ENCODE data around the gene REEP2.
"Not testable (repeated sequence)": the region's sequence is repeated elsewhere in the genome, so short reads cannot be mapped to it uniquely, and the experiment has no call there.

REEP2 gene, protein sequence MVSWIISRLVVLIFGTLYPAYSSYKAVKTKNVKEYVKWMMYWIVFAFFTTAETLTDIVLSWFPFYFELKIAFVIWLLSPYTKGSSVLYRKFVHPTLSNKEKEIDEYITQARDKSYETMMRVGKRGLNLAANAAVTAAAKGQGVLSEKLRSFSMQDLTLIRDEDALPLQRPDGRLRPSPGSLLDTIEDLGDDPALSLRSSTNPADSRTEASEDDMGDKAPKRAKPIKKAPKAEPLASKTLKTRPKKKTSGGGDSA

DNA sequence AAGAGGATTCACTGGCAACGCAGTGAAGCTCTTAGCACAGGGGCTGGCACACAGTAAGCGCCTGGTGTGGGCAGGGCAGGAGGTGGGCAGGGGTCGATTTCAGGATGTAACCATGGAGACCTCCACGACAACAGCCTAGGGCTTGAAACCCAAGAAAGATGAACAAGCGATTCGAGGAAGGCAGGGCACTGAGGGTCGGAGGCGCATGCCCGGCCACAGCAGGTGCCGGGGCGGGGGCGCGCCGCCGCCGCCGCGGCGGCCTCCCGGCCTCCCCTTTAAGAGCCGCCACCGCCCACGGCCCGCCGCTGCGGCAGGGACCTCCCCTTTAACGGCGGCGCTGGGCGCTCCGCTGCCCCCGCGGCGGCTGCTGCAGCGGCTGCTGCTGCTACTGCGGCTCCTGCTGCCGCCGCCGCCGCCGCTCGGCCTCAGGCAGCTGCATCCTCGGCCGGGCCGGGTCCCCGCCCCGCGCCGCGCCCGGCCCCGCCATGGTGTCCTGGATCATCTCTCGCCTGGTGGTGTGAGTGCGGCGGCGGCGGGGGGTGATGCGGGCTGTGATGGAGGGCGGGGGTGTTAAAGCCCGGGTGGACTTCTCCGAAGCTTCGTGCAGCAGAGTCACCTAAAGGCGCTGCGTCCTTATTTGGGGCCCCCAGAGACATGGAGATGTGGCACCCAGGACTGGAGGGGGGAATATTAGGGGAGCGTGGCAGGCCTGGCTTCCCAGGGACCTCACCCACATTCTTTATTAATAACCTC is at the start of gene REEP2:
Gene REEP2, plus strand, starts transcription at position 334 of the 753 bp plus-strand sequence. Its CDS starts 152 bp downstream, at position 486.
- peak in 1 of 2 donors; percentile 43 for DNase-seq (ENCODE audit: low read depth in 2 of 2)

DNA sequence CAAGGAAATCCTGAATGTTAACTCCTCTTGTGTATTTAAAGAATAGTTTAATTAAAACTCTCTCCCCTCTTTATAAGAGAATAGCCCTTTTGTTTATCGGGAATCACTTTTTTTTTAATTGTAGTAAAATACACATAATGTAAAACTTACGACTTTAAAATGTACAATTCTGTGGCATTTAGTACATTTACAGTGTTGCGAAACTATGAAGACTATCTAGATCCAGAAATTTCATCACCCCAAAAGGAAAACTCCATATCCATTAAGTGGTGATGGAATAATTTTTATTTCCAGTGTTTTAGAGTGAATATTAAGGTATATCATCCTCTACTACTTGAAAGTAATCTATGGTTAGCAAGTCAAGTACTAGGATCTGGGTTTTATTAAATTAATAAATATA is 49.5 kb upstream of the REEP2 start:
- DNase-seq (ENCODE audit: low read depth in 2 of 2), result no peak

DNA sequence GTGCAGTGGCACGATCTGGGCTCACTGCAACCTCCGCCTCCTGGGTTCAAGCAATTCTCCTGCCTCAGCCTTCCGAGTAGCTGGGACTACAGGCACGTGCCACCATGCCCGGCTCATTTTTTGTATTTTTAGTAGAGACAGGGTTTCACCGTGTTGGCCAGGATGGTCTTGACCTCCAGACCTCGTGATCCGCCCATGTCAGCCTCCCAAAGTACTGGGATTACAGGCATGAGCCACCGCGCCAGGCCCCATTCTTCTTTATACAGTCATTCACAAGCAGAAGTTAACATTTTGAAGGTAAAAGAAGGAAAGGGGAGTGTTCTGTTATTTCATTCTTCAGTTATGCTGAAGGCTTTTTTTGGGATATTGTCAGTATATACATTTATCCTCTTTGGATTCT is 48.9 kb upstream of the REEP2 start:
- not testable (repeated sequence) for DNase-seq (ENCODE audit: low read depth in 2 of 2)

DNA sequence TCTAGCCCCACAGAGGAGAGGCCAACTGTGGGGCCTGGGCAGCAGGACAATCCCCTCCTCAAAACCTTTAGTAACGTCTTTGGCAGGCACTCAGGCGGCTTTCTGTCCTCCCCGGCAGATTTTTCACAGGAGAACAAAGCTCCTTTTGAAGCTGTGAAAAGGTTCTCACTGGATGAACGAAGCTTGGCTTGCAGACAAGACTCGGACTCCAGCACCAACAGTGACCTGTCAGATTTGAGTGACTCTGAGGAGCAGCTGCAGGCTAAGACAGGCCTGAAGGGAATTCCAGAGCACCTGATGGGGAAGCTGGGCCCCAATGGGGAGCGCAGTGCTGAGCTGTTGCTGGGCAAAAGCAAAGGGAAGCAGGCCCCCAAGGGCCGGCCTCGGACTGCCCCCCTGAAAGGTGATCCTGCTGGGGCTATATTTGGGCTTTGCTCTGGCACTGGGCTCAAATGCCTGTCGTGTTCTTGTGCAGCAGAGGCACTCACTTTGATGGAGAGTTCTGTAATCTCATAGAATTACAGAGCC is 46.9 kb upstream of the REEP2 start:
- no peak for DNase-seq (ENCODE audit: low read depth in 2 of 2)

DNA sequence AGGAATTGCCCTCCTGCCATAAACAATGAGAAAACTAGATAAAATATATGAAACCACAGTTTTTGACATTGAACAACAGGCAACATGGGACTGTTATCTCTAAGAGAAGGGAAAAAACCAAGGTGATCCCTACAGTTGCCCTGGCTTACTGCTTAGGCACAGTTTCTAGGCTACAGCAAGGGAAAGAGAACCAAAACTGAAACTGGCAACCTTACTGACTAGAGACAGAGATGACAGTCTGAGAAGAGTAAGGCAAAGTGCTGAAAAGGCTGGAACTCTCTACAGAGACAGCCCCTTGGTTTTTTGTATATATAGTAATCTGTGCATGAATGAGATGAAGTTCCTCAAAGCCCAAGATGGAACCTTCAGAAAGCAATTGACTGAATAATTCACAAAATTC is 36.2 kb upstream of the REEP2 start:
- DNase-seq (ENCODE audit: low read depth in 2 of 2), result no peak

DNA sequence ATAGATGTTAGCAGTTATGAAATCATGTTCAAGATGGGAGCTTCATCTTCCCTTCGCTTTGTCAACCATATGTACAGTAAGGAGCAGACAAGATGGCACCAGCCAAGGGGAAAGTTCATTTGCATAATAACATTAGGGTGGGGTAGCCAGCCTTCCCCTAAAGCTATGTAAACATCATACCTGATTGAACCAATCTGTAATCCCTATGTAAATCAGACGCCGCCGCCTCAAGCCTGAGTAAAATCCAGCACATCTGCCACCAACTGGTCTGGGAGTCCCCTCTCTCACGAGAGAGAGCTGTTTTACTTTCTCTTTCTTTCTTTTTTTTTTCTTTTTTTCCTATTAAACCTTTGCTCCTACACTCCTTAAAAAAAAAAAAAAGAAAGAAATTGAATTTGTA is 30.8 kb upstream of the REEP2 start:
- no peak for DNase-seq (ENCODE audit: low read depth in 2 of 2)

DNA sequence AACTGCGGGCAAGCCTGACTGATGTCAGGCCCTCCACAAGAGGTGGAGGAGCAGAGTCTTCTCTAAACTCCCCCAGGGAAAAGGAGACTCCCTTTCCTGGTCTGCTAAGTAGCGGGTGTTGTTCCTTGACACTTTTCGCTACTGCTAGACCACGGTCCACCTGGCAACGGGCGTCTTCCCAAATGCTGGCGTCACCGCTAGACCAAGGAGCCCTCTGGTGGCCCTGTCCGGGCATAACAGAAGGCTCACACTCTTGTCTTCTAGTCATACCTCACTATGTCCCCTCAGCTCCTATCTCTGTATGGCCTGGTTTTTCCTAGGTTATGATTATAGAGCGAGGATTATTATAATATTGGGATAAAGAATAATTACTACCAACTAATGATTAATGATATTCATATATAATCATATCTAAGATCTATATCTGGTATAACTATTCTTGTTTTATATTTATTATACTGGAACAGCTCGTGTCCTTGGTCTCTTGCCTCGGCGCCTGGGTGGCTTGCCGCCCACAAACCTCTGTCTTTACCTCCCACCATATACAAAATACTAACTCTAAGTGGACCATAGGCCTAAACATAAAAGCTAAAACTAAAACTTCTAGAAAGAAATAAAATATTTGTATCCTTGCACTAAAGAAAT is 27.7 kb upstream of the REEP2 start:
- DNase-seq (ENCODE audit: low read depth in 2 of 2), result peak in 1 of 2 donors; percentile 2

DNA sequence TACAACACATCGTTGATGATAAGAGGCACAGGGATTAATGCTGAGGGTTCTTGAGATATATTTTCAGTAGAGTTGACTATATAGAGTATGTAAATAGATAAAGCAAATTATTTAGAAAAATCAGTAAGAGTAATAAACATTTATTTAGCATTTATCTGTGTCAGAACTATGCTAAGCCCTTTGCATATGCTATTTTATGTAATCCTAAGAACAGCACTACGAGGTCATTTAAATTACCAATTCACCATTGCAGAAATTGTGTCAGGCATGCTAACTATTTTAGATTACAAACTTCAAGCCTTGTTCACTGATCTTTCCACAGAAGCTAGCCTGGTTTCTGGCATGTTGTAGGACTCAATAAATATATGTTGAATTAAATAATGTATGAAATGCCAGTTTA is 20.4 kb upstream of the REEP2 start:
- no peak for DNase-seq (ENCODE audit: low read depth in 2 of 2)

DNA sequence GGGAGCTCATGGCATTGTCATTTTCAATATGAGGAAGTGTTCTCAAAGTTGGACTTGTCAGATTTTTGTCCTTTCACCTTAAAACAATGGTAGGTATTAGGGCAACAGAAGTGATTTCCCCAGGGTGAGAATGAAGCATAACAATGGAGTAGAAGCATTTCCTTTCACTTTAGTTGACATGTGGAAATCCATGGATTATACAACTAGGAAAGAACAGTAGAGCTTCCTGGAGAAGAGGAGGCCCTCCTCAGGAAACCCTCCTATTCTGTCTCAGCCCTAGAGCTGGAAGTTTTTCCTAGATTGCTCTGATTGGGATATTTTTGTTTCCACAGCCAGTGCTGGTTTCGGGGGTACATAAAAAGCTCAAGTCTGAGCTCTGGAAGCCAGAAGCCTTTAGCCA is 13.8 kb upstream of the REEP2 start:
- no peak for DNase-seq (ENCODE audit: low read depth in 2 of 2)

DNA sequence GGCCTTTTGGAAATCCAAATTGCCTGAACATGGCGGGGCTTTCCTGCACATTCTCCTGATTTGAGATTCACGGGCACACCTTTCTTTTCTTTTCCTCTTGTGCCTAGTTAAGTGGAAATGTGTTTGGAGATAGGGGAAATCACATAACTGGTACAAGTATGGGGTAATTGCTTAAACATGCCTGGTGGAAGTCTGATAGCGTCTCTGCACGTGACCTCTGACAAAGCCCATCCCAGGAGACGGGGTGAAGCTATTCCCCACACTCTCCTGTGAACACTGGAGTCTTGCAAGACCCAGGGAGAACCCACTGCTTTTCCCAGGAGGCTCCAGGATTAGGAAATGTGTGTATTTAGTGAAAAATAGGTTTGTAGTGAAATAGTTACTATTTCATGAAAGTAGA is 2.9 kb upstream of the REEP2 start:
- DNase-seq (ENCODE audit: low read depth in 2 of 2), result no peak

DNA sequence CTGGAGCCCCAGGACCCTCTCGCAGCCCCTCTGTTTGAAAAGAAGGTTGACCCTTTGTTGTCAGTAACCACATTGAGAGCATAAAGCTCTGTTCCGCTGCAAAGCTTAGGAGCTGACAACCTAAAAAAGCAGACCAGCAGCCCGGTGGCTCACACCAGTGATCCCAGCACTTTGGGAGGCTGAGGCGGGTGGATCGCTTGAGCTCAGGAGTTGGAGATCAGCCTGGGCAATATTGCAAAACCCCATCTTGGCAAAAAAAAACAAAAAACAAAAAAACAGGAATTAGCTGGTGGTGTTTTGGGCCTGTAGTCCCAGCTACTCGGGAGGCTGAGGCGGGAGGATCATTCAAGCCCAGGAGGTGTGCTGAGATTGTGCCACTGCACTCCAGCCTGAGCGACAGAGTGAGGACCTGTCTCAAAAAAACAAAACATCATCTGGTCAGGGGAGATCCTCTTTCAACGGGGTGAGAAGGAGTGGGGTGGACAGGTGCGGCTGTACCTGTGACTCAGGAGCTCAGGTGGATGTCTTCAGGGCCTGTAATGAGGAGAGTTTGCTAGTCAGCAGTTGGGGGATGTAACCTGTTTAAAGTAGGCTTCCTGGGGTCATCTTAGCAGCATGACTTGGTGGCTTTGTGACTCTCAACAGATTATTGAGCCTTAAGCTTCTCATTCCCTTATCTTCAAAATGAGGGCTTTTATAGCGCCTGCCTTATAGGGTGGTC is 694 bp upstream of the REEP2 start:
- no peak for DNase-seq (ENCODE audit: low read depth in 2 of 2)

DNA sequence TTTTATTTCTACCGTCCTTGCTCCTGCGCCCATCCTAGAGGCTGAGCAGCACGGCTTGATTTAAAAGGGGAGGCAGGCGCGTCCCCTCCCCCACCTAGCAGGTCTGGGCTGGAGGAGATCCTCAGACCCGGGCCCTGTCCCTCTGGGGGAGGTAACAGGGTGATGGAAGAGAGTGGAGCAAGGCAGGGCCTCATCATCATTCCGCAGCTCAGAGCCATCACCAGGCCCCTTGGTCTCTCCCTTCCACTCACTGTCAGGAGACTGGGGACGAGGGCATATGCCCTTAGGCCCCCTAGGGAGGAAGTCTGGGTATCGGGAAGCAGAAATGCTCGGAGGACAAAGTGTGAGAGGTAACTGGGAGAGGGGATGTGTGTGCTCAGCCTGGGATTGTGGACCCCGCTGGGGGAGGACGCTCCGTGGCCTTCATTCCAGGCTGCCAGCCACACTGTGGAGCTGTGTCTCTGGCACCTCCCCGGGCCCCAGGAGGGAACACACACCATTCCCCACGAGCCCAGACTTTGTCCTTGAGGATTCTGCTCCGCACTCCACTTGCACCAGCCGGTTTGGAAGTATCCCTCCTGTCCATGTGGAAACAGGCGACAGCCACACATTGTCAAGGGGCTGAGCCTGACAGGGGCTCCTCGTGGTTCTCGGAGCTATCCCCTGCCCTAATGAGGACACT is 761 bp downstream of the REEP2 start:
- DNase-seq (ENCODE audit: low read depth in 2 of 2), result no peak

DNA sequence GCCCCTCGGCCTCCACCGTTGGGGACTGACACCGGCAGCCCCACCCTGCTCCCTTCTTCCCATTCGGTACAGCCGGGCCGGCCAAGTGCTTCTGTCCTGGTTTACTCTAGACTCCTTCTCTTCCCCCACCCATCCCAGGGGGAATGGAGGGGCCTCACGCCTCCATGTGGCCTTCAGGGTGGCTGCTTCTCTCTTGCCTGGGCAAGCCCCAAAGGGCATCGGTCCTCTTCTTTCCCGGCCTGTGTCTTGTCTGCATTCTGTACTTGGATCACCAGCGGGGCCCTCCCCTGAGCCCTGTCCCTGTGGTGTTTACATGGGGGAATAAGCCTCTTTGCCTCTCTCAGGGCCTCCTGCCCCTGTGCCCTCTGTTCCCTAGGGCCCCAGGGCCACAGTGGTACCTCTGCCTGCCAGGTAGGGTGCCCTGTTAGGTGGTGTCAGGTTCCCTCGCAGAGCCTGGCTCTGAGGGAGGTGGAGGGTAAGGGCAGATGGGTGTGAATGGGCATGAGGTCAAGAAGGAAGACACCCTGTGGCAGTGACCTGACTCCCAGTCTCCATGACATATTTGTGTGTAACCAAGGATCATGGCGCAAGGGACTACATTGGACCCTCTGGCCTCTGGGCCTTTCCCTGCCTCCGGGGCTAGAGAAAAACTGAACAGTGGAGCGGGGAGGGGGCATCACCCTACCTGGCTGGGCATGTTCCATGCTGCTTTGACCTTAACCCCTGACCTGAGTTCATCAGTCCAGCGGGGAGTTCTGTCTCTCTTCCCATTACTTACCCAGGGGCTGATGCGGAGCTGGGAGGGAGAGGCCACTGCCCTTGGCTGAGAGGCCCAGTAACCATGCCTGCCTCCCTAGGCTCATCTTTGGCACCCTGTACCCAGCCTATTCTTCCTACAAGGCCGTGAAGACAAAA is 1.6 kb downstream of the REEP2 start:
- DNase-seq (ENCODE audit: low read depth in 2 of 2), result no peak

DNA sequence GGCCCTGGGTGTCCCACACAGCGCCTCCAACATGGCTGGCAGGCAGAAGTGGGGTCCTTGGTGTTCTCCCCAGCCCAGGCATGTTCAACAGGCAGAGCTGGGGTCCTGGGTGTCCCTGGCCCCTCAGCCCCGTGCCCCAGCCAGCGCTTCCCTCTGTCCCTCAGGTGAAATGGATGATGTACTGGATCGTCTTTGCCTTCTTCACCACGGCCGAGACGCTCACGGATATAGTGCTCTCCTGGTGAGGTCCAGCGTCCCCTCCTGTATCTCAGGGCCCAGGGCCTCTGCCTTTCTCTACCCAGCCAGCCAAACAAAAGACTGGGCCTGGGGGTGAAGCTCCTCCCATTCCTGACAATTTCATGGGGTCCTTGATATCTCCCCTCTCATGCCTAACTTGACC is 2.4 kb downstream of the REEP2 start:
- no peak for DNase-seq (ENCODE audit: low read depth in 2 of 2)

DNA sequence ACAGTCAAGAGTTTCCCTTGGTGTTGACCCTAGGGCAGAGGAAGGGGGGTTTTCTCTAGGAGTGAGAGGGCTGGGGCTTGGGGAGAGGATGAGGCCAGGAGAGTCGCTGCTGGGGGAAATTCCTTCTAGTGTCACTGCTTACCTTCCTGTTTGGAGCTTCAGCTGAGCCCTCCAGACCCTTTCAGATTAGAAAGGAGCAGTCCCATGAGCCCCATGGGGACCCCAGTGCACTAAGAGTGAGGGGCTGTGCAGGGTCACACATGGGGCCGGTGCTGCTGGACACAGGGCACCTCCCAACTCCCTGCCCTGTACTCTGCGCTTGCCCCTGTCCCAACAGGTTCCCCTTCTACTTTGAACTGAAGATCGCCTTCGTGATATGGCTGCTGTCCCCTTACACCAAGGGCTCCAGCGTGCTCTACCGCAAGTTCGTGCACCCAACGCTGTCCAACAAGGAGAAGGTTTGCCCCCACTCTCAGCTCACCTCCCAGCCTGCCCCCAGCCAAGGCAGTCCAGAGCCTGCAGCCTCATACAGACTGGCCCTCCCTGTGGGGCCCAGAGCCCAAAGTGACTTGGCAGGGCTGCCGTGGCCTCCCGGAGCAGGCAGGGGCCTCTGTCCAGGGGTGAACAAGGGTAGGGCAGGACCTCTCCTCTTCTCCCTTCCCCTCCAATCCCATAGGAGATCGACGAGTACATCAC is 5.4 kb downstream of the REEP2 start:
- no peak for DNase-seq (ENCODE audit: low read depth in 2 of 2)

DNA sequence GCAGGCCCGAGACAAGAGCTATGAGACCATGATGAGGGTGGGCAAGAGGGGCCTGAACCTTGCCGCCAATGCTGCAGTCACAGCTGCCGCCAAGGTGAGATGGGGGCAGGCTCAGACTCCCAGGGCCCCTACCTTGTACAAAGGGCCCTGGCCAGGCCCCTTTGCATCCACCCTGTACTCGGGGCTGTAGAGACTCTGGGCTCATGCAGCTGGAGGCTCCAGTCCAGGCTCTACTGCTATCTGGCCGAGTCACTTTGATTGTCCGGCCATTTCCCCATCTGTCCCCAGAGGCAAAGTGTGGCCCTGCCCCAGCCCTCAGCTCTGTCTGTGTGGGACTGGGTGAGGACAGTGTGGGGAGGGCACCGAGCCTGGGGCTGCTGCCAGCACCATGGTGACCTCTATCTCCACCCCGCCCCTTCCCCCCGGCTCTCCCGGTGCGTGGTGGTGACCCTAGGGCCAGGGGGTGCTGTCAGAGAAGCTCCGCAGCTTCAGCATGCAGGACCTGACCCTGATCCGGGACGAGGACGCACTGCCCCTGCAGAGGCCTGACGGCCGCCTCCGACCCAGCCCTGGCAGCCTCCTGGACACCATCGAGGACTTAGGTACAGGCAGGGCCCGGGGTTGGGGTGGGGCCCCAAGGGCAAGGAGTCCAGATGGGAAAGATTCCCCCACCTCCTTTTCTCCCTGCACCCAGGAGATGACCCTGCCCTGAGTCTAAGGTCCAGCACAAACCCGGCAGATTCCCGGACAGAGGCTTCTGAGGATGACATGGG is 6.1 kb downstream of the REEP2 start:
- DNase-seq (ENCODE audit: low read depth in 2 of 2), result no peak

DNA sequence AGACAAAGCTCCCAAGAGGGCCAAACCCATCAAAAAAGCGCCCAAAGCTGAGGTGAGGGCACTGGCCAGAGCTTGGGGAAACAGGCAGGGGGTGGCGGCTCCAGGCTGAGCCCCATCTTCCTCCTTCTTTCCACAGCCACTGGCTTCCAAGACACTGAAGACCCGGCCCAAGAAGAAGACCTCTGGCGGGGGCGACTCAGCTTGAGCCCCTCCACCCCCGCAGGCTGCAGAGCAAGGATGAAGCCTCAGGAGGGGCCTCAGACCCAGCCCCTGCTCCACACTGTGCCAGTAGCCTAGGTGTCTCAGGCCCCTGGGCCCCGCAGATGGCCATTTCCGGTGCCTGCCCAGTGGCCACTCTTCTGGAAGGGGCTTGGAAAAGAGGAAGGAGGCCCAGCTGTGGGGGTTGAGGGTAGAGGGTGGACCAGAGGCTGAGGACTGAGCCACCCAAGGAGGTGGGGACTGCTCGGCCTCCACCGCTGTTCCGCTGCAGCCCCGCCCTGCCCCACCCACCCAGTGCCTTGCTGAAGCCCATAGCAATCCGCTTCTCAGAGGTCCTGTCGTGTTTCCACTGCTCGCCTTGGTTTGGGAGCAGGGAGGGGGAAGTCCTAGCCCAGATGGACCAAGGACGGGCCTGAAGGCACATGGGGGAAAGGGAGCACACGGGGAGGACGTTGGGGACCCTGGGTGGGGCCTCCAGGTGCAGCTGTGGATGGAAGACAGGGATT is 6.9 kb downstream of the REEP2 start:
- no peak for DNase-seq (ENCODE audit: low read depth in 2 of 2)

DNA sequence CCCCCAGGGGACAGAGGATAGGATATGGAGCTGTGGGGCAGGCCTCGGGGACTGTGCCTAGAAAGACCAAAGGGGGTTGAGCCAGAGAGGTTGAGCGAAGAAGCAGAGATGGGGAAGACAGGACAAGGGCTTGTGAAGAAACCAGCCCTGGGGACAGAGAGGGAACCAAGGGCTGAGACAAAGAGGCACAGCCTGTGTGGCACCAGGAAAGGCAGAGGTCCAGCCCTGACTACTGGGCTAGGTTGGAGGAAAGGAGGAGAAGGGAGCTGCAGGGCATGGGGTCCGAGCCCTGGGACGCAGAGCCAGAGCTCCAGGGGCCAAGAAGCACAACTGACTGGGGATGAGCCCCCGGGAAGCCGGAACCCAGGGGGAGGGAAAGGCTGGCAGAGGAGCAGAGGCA is 9.2 kb downstream of the REEP2 start:
- DNase-seq (ENCODE audit: low read depth in 2 of 2), result no peak
